ENCODE data around the gene TMEM150C. TPM values are rescaled to one million over a fixed set of nuclear protein-coding genes. Genes with fewer than 3 reads are reported as not detected.

Gene TMEM150C
- total RNA-seq, 1 experiment from 2014 or later, result 0.58 TPM

GRCh38 chr4:82496349-82496748, 65.4 kb downstream of the TMEM150C start:
- no peak overlapping the region for H3K9ac ChIP-seq (ENCODE audit: low read length)
- H3K9me3 ChIP-seq (ENCODE audit: low read length), result no peaks in the 10 kb centered on the region
- H3K27me3 ChIP-seq (ENCODE audit: low read length), result no peaks in the 10 kb centered on the region
- no peaks in the 10 kb centered on the region for H3F3A ChIP-seq (ENCODE audit: low read length, unreplicated experiment)
- no peaks in the 10 kb centered on the region for H3K79me2 ChIP-seq (ENCODE audit: low read length)
- no peak for TF ChIP-seq EZH2phosphoT487 (IDR thresholded peaks at IDR 0.05; ENCODE audit: borderline replicate concordance, low read length)
- TF ChIP-seq, protein P1, sequence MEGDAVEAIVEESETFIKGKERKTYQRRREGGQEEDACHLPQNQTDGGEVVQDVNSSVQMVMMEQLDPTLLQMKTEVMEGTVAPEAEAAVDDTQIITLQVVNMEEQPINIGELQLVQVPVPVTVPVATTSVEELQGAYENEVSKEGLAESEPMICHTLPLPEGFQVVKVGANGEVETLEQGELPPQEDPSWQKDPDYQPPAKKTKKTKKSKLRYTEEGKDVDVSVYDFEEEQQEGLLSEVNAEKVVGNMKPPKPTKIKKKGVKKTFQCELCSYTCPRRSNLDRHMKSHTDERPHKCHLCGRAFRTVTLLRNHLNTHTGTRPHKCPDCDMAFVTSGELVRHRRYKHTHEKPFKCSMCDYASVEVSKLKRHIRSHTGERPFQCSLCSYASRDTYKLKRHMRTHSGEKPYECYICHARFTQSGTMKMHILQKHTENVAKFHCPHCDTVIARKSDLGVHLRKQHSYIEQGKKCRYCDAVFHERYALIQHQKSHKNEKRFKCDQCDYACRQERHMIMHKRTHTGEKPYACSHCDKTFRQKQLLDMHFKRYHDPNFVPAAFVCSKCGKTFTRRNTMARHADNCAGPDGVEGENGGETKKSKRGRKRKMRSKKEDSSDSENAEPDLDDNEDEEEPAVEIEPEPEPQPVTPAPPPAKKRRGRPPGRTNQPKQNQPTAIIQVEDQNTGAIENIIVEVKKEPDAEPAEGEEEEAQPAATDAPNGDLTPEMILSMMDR (conservative IDR thresholded peaks at IDR 0.05; ENCODE audit: low read depth, low read length), result no peak
- TF ChIP-seq EZH2 (IDR thresholded peaks at IDR 0.05; ENCODE audit: low read length, unreplicated experiment), result no peak
- intact Hi-C loops (cut with micrococcal nuclease), result no loop called here
- H3K27ac ChIP-seq (ENCODE audit: low read length), result no peak overlapping the region
- no peaks in the 10 kb centered on the region; the same call in 1 of the 2 replicates for H3K4me1 ChIP-seq (ENCODE audit: insufficient read depth, low read length)
- DNase-seq, result no peak
- H4K20me1 ChIP-seq (ENCODE audit: low read length), result no peaks in the 10 kb centered on the region
- CTCF ChIA-PET, result no interaction called here
- no peak overlapping the region for H3K4me3 ChIP-seq (ENCODE audit: low read length)
- H2AFZ ChIP-seq (ENCODE audit: low read length), result no peak overlapping the region
- POLR2A ChIA-PET (ENCODE audit: unreplicated experiment), result no interaction called here
- H3K4me2 ChIP-seq (ENCODE audit: low read length), result no peak overlapping the region
- no peak for ATAC-seq
- no peaks in the 10 kb centered on the region for H3K36me3 ChIP-seq (ENCODE audit: low read depth, low read length)
- no peaks in the 10 kb centered on the region for H3K9me2 ChIP-seq (replicated peaks; ENCODE audit: low read length)
- no TSS peak for BruUV-seq (replicated peaks)

DNA sequence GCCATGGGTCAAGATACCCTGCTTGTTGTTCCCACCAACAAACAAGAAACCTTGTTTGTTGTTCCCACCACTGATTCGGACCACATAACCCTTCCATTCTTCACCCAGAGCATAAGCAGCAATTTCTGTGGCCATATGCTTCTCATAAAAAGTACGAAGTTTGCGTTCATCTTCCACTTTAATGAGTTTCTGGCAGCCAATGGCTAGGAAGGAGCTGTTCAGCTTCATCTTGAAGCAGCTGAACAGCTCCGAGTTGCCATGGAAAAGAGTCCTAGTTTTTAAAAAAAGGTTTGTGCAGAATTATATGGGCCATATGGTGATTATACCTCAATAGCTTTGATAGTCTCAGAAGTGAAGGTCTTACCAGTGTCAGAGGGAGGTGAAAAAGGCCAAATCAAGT, 66.1 kb downstream of the TMEM150C start:
- BruUV-seq (replicated peaks), result no TSS peak
- no peak overlapping the region for H3K4me3 ChIP-seq (ENCODE audit: low read length)
- no peaks in the 10 kb centered on the region for H3K36me3 ChIP-seq (ENCODE audit: low read depth, low read length)
- no peak overlapping the region for H3K27ac ChIP-seq (ENCODE audit: low read length)
- no peak for DNase-seq
- intact Hi-C loops (cut with micrococcal nuclease), result no loop called here
- H4K20me1 ChIP-seq (ENCODE audit: low read length), result no peaks in the 10 kb centered on the region
- H3K9me3 ChIP-seq (ENCODE audit: low read length), result no peaks in the 10 kb centered on the region
- ChIA-PET POLR2A (ENCODE audit: unreplicated experiment) (no interaction called here), CTCF (no interaction called here)
- H3K4me1 ChIP-seq (ENCODE audit: insufficient read depth, low read length), result no peaks in the 10 kb centered on the region; the same call in 1 of the 2 replicates
- TF ChIP-seq EZH2phosphoT487 (IDR thresholded peaks at IDR 0.05; ENCODE audit: borderline replicate concordance, low read length) (no peak), EZH2 (IDR thresholded peaks at IDR 0.05; ENCODE audit: low read length, unreplicated experiment) (no peak)
- TF ChIP-seq, protein P1 (conservative IDR thresholded peaks at IDR 0.05; ENCODE audit: low read depth, low read length), result no peak
- H3K9me2 ChIP-seq (replicated peaks; ENCODE audit: low read length), result no peaks in the 10 kb centered on the region
- no peaks in the 10 kb centered on the region for H3F3A ChIP-seq (ENCODE audit: low read length, unreplicated experiment)
- no peaks in the 10 kb centered on the region for H3K79me2 ChIP-seq (ENCODE audit: low read length)
- no peaks in the 10 kb centered on the region for H3K27me3 ChIP-seq (ENCODE audit: low read length)
- H2AFZ ChIP-seq (ENCODE audit: low read length), result no peak overlapping the region
- H3K9ac ChIP-seq (ENCODE audit: low read length), result no peak overlapping the region
- H3K4me2 ChIP-seq (ENCODE audit: low read length), result no peak overlapping the region
- no peak for ATAC-seq

DNA sequence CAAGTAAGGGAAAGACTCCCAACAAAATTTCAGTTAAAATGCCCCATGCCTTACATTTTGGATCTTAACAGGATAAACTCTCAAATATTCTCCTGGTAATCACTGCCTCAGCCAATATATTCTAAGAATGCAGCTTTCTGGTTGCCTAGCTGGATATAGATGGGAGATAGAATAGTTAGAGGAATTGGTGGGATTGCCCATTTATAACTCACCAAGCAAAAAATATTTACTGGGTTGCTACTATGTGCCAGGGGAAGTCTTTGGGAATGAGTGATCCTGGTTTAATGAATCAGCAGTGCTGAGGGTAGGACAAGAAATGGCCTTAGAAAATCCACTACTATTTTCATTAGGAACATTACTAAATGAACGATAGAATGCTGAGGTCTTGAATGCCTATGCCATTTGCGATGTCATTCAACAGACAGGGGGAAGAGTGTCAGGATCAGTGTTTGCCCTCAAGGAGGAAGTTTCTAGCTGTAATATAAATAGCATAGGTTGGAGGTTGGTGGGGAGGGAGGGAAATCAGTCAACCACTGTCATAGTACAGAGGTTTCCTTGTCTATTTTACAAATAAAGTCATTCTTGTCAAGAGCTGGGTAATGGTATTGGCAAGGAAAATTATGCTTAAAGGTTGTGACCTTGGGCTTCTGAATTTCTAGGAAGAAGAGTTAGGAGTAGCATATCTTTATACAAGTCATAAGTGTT, 67.9 kb downstream of the TMEM150C start:
- Histone ChIP-seq H3K79me2 (ENCODE audit: low read length) (no peaks in the 10 kb centered on the region), H3K9ac (ENCODE audit: low read length) (no peak overlapping the region), H3K27me3 (ENCODE audit: low read length) (no peaks in the 10 kb centered on the region), H3F3A (ENCODE audit: low read length, unreplicated experiment) (no peaks in the 10 kb centered on the region), H2AFZ (ENCODE audit: low read length) (no peak overlapping the region), H3K4me3 (ENCODE audit: low read length) (no peak overlapping the region), H3K27ac (ENCODE audit: low read length) (no peak overlapping the region), H3K36me3 (ENCODE audit: low read depth, low read length) (no peaks in the 10 kb centered on the region), H4K20me1 (ENCODE audit: low read length) (no peaks in the 10 kb centered on the region), H3K4me1 (ENCODE audit: insufficient read depth, low read length) (no peaks in the 10 kb centered on the region), H3K4me2 (ENCODE audit: low read length) (no peak overlapping the region), H3K9me2 (replicated peaks; ENCODE audit: low read length) (no peaks in the 10 kb centered on the region), H3K9me3 (ENCODE audit: low read length) (no peaks in the 10 kb centered on the region)
- TF ChIP-seq EZH2 (IDR thresholded peaks at IDR 0.05; ENCODE audit: low read length, unreplicated experiment), result no peak
- no peak for TF ChIP-seq EZH2phosphoT487 (IDR thresholded peaks at IDR 0.05; ENCODE audit: borderline replicate concordance, low read length)
- TF ChIP-seq, protein P1 (conservative IDR thresholded peaks at IDR 0.05; ENCODE audit: low read depth, low read length), result no peak
- intact Hi-C loops (cut with micrococcal nuclease), result no loop called here
- DNase-seq (no peak), ATAC-seq (no peak)
- no TSS peak for BruUV-seq (replicated peaks)
- ChIA-PET POLR2A (ENCODE audit: unreplicated experiment) (no interaction called here), CTCF (no interaction called here)

Measured in PC-3 (cell line).